Neural progenitor cell (in vitro differentiated cells): ENCODE data around the gene TSHZ2. TPM values are rescaled to one million over a fixed set of nuclear protein-coding genes. Genes with fewer than 3 reads are reported as not detected.

Experiments used
- DNase-seq: peaks from one replicate; pipeline ENCODE4 v3.0.0-alpha.2; 2016; ENCODE audit warnings: low spot score
- H2AFZ ChIP-seq: fragments of 200-600 bp; sonication (generic); replicated peaks from 2 replicates; pipeline ENCODE4 v1.6.1; 2016; ENCODE audit warnings: antibody characterized with exemption
- H3F3A ChIP-seq: fragments of 200-600 bp; sonication (generic); 2 replicates; pipeline ENCODE4 v1.6.1; 2016; ENCODE audit warnings: antibody characterized with exemption, low read depth
- H3K27ac ChIP-seq: fragments of 200-600 bp; sonication (generic); 2 replicates; pipeline ENCODE4 v1.5.1; 2016; ENCODE audit warnings: mild to moderate bottlenecking
- H3K27me3 ChIP-seq: fragments of 200-600 bp; sonication (generic); 2 replicates; pipeline ENCODE4 v1.6.1; 2016; ENCODE audit warnings: mild to moderate bottlenecking, moderate library complexity
- H3K36me3 ChIP-seq: fragments of 200-600 bp; sonication (generic); 2 replicates; pipeline ENCODE4 v1.5.1; 2016
- H3K4me1 ChIP-seq: fragments of 200-600 bp; sonication (generic); 2 replicates; pipeline ENCODE4 v1.6.1; 2016; ENCODE audit warnings: mixed run types
- H3K4me2 ChIP-seq: fragments of 200-600 bp; sonication (generic); 2 replicates; pipeline ENCODE4 v1.6.1; 2016
- H3K4me3 ChIP-seq: fragments of 200-600 bp; sonication (generic); 2 replicates; pipeline ENCODE4 v1.5.1; 2016
- H3K79me2 ChIP-seq: fragments of 200-600 bp; sonication (generic); 2 replicates; pipeline ENCODE4 v1.6.1; 2016; ENCODE audit warnings: low read depth
- H3K9ac ChIP-seq: fragments of 200-600 bp; sonication (generic); 2 replicates; pipeline ENCODE4 v1.6.1; 2016
- H3K9me3 ChIP-seq: fragments of 200-600 bp; sonication (generic); 2 replicates; pipeline ENCODE4 v1.5.1; 2016; ENCODE audit warnings: low read depth
- H4K20me1 ChIP-seq: fragments of 200-600 bp; sonication (generic); 2 replicates; pipeline ENCODE4 v1.6.1; 2016; ENCODE audit warnings: low read depth
- H3K27ac Mint-ChIP-seq: 3 replicates; pipeline ENCODE4 v1.8.0; 2021; ENCODE audit warnings: mixed read lengths
- H3K27me3 Mint-ChIP-seq: 2 replicates; pipeline ENCODE4 v1.8.0; 2022; ENCODE audit warnings: low read depth, mild to moderate bottlenecking, inconsistent platforms, moderate library complexity, mixed read lengths; ENCODE audit not compliant: insufficient read depth
- H3K36me3 Mint-ChIP-seq: 3 replicates; pipeline ENCODE4 v1.8.0; 2021; ENCODE audit warnings: mixed read lengths
- H3K4me1 Mint-ChIP-seq: 3 replicates; pipeline ENCODE4 v1.8.0; 2021; ENCODE audit warnings: mixed read lengths
- H3K4me3 Mint-ChIP-seq: 3 replicates; pipeline ENCODE4 v1.8.0; 2021; ENCODE audit warnings: mild to moderate bottlenecking, moderate library complexity, mixed read lengths
- H3K9me3 Mint-ChIP-seq: 3 replicates; pipeline ENCODE4 v1.8.0; 2020; ENCODE audit warnings: mixed read lengths
- EZH2 ChIP-seq: fragments of 200-600 bp; sonication (generic); IDR thresholded peaks from 2 replicates; pipeline ENCODE4 v1.6.1; 2017; ENCODE audit warnings: antibody characterized with exemption, mild to moderate bottlenecking, moderate library complexity
- EZH2phosphoT487 ChIP-seq: fragments of 200-600 bp; sonication (generic); IDR thresholded peaks from 2 replicates; pipeline ENCODE4 v1.6.1; 2017; ENCODE audit warnings: antibody characterized with exemption
- total RNA-seq: library from RNA; depleted of rRNA; stranded (reverse); fragments of >200 nt; gene quantifications from 2 replicates; pipeline ENCODE4 v1.2.3, GENCODE V29; 2015; ENCODE audit warnings: low replicate concordance
- TF ChIP-seq, protein P1 (sequence below): fragments of 200-600 bp; sonication (generic); IDR thresholded peaks from 2 replicates; pipeline ENCODE4 v1.5.1; 2017; ENCODE audit warnings: antibody characterized with exemption, mild to moderate bottlenecking

Gene TSHZ2
- total RNA-seq, 1 donor from 2014 or later, result 1.8 TPM

DNA sequence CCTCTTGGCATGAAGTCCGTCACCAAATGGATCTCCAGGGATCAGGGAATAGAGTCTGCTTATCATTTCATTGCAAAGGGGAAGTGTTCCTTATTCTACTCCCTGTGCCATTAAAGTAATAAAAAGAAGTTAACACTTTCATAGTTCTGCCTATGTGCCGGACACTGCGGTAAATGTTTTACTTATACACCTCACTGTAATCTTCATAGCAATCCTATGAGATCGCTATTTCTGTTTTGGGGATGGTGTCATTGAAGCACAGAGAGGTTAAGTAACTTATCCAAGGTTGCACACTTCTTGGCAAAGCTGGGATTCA is 177.7 kb downstream of the TSHZ2 start:
- Histone ChIP-seq H3K4me2 (peak overlapping the region; percentile 6), H4K20me1 (no peaks in the 10 kb centered on the region)

DNA sequence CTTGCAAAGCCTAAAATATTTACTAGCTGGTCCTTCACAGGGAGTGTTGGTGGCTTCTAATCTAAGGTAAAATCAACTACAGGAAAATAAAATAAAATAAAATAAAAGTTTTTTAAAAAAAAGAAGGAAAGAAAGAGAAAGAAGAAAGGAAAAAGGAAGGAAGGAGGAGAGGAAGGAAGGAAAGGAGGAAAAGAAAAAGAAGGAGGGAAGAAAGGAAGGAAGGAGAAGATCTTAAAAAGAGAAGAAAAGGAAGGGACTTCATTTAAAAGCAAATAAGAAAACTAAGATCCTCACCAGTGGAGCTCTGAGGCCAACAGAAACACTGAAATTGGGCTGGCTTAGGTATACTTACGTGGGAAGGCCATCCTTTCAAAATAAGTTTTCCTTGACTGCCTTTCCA is 178.4 kb downstream of the TSHZ2 start:
- Histone ChIP-seq H4K20me1 (no peaks in the 10 kb centered on the region), H3K9me3 (no peaks in the 10 kb centered on the region), H3K79me2 (no peaks in the 10 kb centered on the region), H3K36me3 (no peaks in the 10 kb centered on the region), H3K27me3 (no peaks in the 10 kb centered on the region), H3K27ac (peak overlapping the region; percentile 24), H3K4me3 (no peak overlapping the region), H3K4me1 (peaks cover 24% of the 10 kb centered on the region), H3K4me2 (peak overlapping the region; percentile 6), H2AFZ (no peak overlapping the region), H3K9ac (no peak overlapping the region), H3F3A (no peaks in the 10 kb centered on the region)
- H3K4me3 Mint-ChIP-seq, result no peak overlapping the region
- H3K27ac Mint-ChIP-seq, result no peak overlapping the region
- peak; percentile 43 for DNase-seq
- H3K4me1 Mint-ChIP-seq, result peaks cover 19% of the 10 kb centered on the region
- H3K27me3 Mint-ChIP-seq, result no peaks in the 10 kb centered on the region
- H3K36me3 Mint-ChIP-seq, result no peaks in the 10 kb centered on the region
- TF ChIP-seq EZH2 (no peak), EZH2phosphoT487 (no peak)
- TF ChIP-seq, protein P1, sequence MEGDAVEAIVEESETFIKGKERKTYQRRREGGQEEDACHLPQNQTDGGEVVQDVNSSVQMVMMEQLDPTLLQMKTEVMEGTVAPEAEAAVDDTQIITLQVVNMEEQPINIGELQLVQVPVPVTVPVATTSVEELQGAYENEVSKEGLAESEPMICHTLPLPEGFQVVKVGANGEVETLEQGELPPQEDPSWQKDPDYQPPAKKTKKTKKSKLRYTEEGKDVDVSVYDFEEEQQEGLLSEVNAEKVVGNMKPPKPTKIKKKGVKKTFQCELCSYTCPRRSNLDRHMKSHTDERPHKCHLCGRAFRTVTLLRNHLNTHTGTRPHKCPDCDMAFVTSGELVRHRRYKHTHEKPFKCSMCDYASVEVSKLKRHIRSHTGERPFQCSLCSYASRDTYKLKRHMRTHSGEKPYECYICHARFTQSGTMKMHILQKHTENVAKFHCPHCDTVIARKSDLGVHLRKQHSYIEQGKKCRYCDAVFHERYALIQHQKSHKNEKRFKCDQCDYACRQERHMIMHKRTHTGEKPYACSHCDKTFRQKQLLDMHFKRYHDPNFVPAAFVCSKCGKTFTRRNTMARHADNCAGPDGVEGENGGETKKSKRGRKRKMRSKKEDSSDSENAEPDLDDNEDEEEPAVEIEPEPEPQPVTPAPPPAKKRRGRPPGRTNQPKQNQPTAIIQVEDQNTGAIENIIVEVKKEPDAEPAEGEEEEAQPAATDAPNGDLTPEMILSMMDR, result no peak
- H3K9me3 Mint-ChIP-seq, result no peaks in the 10 kb centered on the region

More for the DNA sequence above, 177.7 kb downstream of the TSHZ2 start:
- Mint-ChIP-seq H3K4me1 (peaks cover 19% of the 10 kb centered on the region), H3K27ac (no peak overlapping the region), H3K27me3 (no peaks in the 10 kb centered on the region), H3K9me3 (no peaks in the 10 kb centered on the region), H3K36me3 (no peaks in the 10 kb centered on the region), H3K4me3 (no peak overlapping the region)
- Histone ChIP-seq H2AFZ (no peak overlapping the region), H3K4me1 (peaks cover 24% of the 10 kb centered on the region), H3K27ac (peak overlapping the region; percentile 24), H3K79me2 (no peaks in the 10 kb centered on the region), H3K9me3 (no peaks in the 10 kb centered on the region), H3F3A (no peaks in the 10 kb centered on the region), H3K4me3 (no peak overlapping the region), H3K36me3 (no peaks in the 10 kb centered on the region), H3K9ac (no peak overlapping the region), H3K27me3 (no peaks in the 10 kb centered on the region)
- TF ChIP-seq, protein P1, result no peak
- TF ChIP-seq EZH2phosphoT487 (no peak), EZH2 (no peak)
- DNase-seq, result no peak

DNA sequence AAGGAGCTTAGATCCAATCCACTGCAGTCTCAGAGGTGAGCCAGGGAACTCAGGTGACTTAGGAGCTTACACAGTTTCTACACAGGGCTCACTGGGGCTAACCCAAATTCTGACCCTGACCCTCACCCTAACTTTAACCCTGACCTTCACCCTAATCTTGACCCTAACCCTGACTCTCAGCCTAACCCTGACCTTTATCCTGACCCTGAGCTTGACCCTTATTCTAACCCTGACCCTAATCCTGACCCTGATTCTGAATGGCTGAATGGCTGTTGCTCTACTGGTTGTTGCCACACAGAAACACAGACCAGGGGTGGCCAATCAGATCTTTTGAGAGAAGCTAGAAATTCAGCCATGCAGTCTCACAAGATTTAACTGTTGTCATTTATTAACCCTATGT is 180.1 kb downstream of the TSHZ2 start:
- no peak overlapping the region for H3K27ac ChIP-seq
- H3K4me2 ChIP-seq, result no peak overlapping the region
- Mint-ChIP-seq H3K4me1 (peaks cover 19% of the 10 kb centered on the region), H3K27ac (no peak overlapping the region), H3K4me3 (no peak overlapping the region), H3K27me3 (no peaks in the 10 kb centered on the region), H3K36me3 (no peaks in the 10 kb centered on the region), H3K9me3 (no peaks in the 10 kb centered on the region)
- H4K20me1 ChIP-seq, result no peaks in the 10 kb centered on the region
- no peak overlapping the region for H2AFZ ChIP-seq
- no peaks in the 10 kb centered on the region for H3K27me3 ChIP-seq
- no peaks in the 10 kb centered on the region for H3F3A ChIP-seq
- no peak for DNase-seq
- no peak for TF ChIP-seq EZH2phosphoT487
- TF ChIP-seq EZH2, result no peak
- TF ChIP-seq, protein P1, result no peak
- H3K9ac ChIP-seq, result no peak overlapping the region
- no peaks in the 10 kb centered on the region for H3K36me3 ChIP-seq
- no peak overlapping the region for H3K4me3 ChIP-seq
- H3K4me1 ChIP-seq, result peaks cover 24% of the 10 kb centered on the region
- H3K9me3 ChIP-seq, result no peaks in the 10 kb centered on the region
- H3K79me2 ChIP-seq, result no peaks in the 10 kb centered on the region

DNA sequence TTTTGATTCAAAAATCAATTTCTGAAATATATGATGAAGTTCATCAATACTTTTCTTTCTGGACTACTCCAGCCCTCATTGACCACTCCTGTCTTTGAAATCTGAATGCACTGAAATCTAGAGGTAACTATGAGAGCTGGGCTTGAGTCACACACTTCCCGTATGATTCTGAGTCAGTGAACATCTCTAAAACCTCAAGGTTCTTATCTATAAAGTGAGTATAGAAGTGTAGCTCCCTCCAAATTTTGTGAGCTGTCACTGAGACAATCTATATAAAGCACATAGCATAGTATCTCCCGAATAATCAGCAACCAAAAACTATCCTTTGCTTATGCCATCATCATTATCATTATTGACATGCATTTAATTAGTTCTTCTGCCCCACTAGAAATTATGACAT is 182.4 kb downstream of the TSHZ2 start:
- no peaks in the 10 kb centered on the region for H3K79me2 ChIP-seq
- no peak overlapping the region for H3K4me2 ChIP-seq
- no peak overlapping the region for H2AFZ ChIP-seq
- no peaks in the 10 kb centered on the region for H3F3A ChIP-seq
- H3K36me3 ChIP-seq, result no peaks in the 10 kb centered on the region
- Mint-ChIP-seq H3K27ac (no peak overlapping the region), H3K4me1 (peaks cover under 1% of the 10 kb centered on the region), H3K4me3 (no peak overlapping the region), H3K36me3 (no peaks in the 10 kb centered on the region), H3K9me3 (no peaks in the 10 kb centered on the region), H3K27me3 (peaks cover 2% of the 10 kb centered on the region)
- no peak for DNase-seq
- peaks cover 13% of the 10 kb centered on the region for H3K4me1 ChIP-seq
- H3K4me3 ChIP-seq, result no peak overlapping the region
- no peak overlapping the region for H3K27ac ChIP-seq
- no peaks in the 10 kb centered on the region for H3K27me3 ChIP-seq
- no peak overlapping the region for H3K9ac ChIP-seq
- H3K9me3 ChIP-seq, result no peaks in the 10 kb centered on the region
- H4K20me1 ChIP-seq, result no peaks in the 10 kb centered on the region
- TF ChIP-seq, protein P1, result no peak
- TF ChIP-seq EZH2 (no peak), EZH2phosphoT487 (no peak)
